ENCODE data around the gene LGALS7. TPM values are rescaled to one million over a fixed set of nuclear protein-coding genes. Genes with fewer than 3 reads are reported as not detected.
"Not testable (repeated sequence)": the region's sequence is repeated elsewhere in the genome, so short reads cannot be mapped to it uniquely, and the experiment has no call there.

The LGALS7 gene
- total RNA-seq, 2 donors from 2014 or later, result not detected

GRCh38 chr19:38765214-38765613 lies 8.1 kb downstream of the LGALS7 start:
- Histone ChIP-seq H3K4me3 (no peak overlapping the region), H3K27me3 (replicated peaks; ENCODE audit: insufficient read depth) (no peaks in the 10 kb centered on the region), H3K36me3 (no peaks in the 10 kb centered on the region), H3K9me3 (no peaks in the 10 kb centered on the region), H3K4me1 (replicated peaks) (no peaks in the 10 kb centered on the region), H3K27ac (no peak overlapping the region)
- no peak for TF ChIP-seq POLR2A (IDR thresholded peaks at IDR 0.05)
- no peak for TF ChIP-seq POLR2AphosphoS5 (IDR thresholded peaks at IDR 0.05)
- TF ChIP-seq CTCF (IDR thresholded peaks at IDR 0.05), result no peak
- 95% methylated on average over 2 of the region's 2 CpGs for WGBS
- intact Hi-C loops (cut with DNase I), result no loop called here
- DNase-seq (ENCODE audit: low spot score), result no peak

- H3K27me3 ChIP-seq (replicated peaks; ENCODE audit: insufficient read depth), result no peaks in the 10 kb centered on the region
- H3K9me3 ChIP-seq, result no peaks in the 10 kb centered on the region
- H3K36me3 ChIP-seq, result no peaks in the 10 kb centered on the region
- H3K27ac ChIP-seq, result no peak overlapping the region
- H3K4me1 ChIP-seq (replicated peaks), result no peaks in the 10 kb centered on the region
- intact Hi-C loops (cut with DNase I), result no loop called here
- WGBS, result 94% methylated on average over 3 of the region's 3 CpGs
- DNase-seq (ENCODE audit: low spot score), result no peak
- H3K4me3 ChIP-seq, result no peak overlapping the region
- TF ChIP-seq CTCF (IDR thresholded peaks at IDR 0.05) (no peak), POLR2A (IDR thresholded peaks at IDR 0.05) (no peak), POLR2AphosphoS5 (IDR thresholded peaks at IDR 0.05) (no peak)
Measured at GRCh38 chr19:38763795-38764220, 9.5 kb downstream of the LGALS7 start.

- DNase-seq (ENCODE audit: low spot score); H3K27ac ChIP-seq; H3K4me1 ChIP-seq (replicated peaks); H3K9me3 ChIP-seq; H3K36me3 ChIP-seq; intact Hi-C loops (cut with DNase I); H3K27me3 ChIP-seq (replicated peaks; ENCODE audit: insufficient read depth); H3K4me3 ChIP-seq: not testable (repeated sequence)
- WGBS, result 95% methylated on average over 9 of the region's 9 CpGs
Measured at GRCh38 chr19:38761884-38762389, 11.4 kb downstream of the LGALS7 start.

- DNase-seq (ENCODE audit: low spot score); H3K36me3 ChIP-seq; H3K27me3 ChIP-seq (replicated peaks; ENCODE audit: insufficient read depth); intact Hi-C loops (cut with DNase I); H3K4me1 ChIP-seq (replicated peaks); H3K4me3 ChIP-seq; H3K27ac ChIP-seq; H3K9me3 ChIP-seq: not testable (repeated sequence)
- 63% methylated on average over 6 of the region's 6 CpGs for WGBS
Measured at GRCh38 chr19:38760805-38761517, 12.4 kb downstream of the LGALS7 start.

- no peaks in the 10 kb centered on the region for H3K4me1 ChIP-seq (replicated peaks)
- no peak overlapping the region for H3K4me3 ChIP-seq
- TF ChIP-seq POLR2AphosphoS5 (IDR thresholded peaks at IDR 0.05) (no peak), CTCF (IDR thresholded peaks at IDR 0.05) (no peak), POLR2A (IDR thresholded peaks at IDR 0.05) (no peak)
- no peak overlapping the region for H3K27ac ChIP-seq
- intact Hi-C loops (cut with DNase I), result no loop called here
- no peaks in the 10 kb centered on the region for H3K36me3 ChIP-seq
- no peaks in the 10 kb centered on the region for H3K9me3 ChIP-seq
- no peak for DNase-seq (ENCODE audit: low spot score)
- no peaks in the 10 kb centered on the region for H3K27me3 ChIP-seq (replicated peaks; ENCODE audit: insufficient read depth)
- WGBS, result 64% methylated on average over 10 of the region's 10 CpGs
Measured at GRCh38 chr19:38759590-38760003, 13.7 kb downstream of the LGALS7 start.

- H3K27me3 ChIP-seq (replicated peaks; ENCODE audit: insufficient read depth); intact Hi-C loops (cut with DNase I); DNase-seq (ENCODE audit: low spot score); H3K36me3 ChIP-seq; H3K4me3 ChIP-seq; H3K4me1 ChIP-seq (replicated peaks); H3K9me3 ChIP-seq; H3K27ac ChIP-seq: not testable (repeated sequence)
- WGBS, result 50% methylated on average over 1 of the region's 2 CpGs
Measured at GRCh38 chr19:38754196-38754595, 19.1 kb downstream of the LGALS7 start.

- H3K27ac ChIP-seq; DNase-seq (ENCODE audit: low spot score); H3K36me3 ChIP-seq; H3K27me3 ChIP-seq (replicated peaks; ENCODE audit: insufficient read depth); H3K9me3 ChIP-seq; intact Hi-C loops (cut with DNase I); H3K4me3 ChIP-seq; H3K4me1 ChIP-seq (replicated peaks): not testable (repeated sequence)
- 89% methylated on average over 3 of the region's 3 CpGs for WGBS
Measured at GRCh38 chr19:38753783-38754182, 19.5 kb downstream of the LGALS7 start.

All from prostate gland (tissue), 2 donors.